ENCODE data around the gene CNTLN.

DNA sequence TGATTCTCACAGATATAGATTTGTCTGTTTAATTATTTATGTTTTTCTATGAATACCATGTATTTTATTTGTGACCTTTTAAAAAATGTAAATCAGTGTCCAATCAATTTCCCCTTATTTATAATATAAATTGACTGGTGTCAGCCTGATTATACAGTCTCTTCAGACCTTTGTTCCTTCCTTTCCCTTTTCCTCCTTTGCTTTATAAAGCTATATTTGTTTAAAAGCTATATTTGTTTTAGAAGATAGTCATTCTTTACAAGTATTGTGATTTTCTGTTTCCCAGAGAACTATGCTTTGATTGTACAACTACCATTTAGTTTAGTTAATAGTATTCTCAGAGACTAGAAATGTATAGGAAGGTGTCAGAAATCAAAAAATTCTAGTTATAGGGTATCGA lies 90.6 kb downstream of the CNTLN start:
- TF ChIP-seq POLR2A (IDR thresholded peaks at IDR 0.05; ENCODE audit: low read length) (no peak), GATA1 (IDR thresholded peaks at IDR 0.05; ENCODE audit: low read depth, low read length) (no peak)
